BLaER1 treated with 17β-estradiol and CSF1 and Interleukin-3, amounts not matched to agents 10 nM and 100 nM (cell line): ENCODE results near the gene NLRC5.

ENCODE experiments used
- H3K27ac ChIP-seq, 11 experiments: shearing (Covaris generic); formaldehyde crosslinking; 2 replicates each; pipeline ENCODE4 v1.8.1; 2022
- H3K27me3 ChIP-seq, 11 experiments: shearing (Covaris generic); formaldehyde crosslinking; 2 replicates each; pipeline ENCODE4 v1.8.1; 2022
- H3K36me3 ChIP-seq, 11 experiments: shearing (Covaris generic); formaldehyde crosslinking; 2 replicates each; pipeline ENCODE4 v1.8.1; 2022
- H3K4me1 ChIP-seq, 10 experiments: shearing (Covaris generic); formaldehyde crosslinking; 2 replicates each; pipeline ENCODE4 v1.8.1; 2022
- H3K4me2 ChIP-seq, 11 experiments: shearing (Covaris generic); formaldehyde crosslinking; 2 replicates each; pipeline ENCODE4 v1.8.1; 2022
- H3K4me3 ChIP-seq, 10 experiments: shearing (Covaris generic); formaldehyde crosslinking; 2 replicates each; pipeline ENCODE4 v1.8.1; 2022
- H3K9ac ChIP-seq, 11 experiments: shearing (Covaris generic); formaldehyde crosslinking; 2 replicates each; pipeline ENCODE4 v1.8.1; 2022
- H3K9me3 ChIP-seq, 11 experiments: shearing (Covaris generic); formaldehyde crosslinking; replicated peaks in 1 of 11; 2 replicates each; pipeline ENCODE4 v1.8.1; 2022
- H4K20me1 ChIP-seq, 11 experiments: shearing (Covaris generic); formaldehyde crosslinking; 2 replicates each; pipeline ENCODE4 v1.8.1; 2022
- Cebpa-rat ChIP-seq, 11 experiments: shearing (Covaris generic); IDR thresholded peaks; 2 replicates each; pipeline ENCODE4 v1.8.1; 2022

NLRC5 gene

DNA sequence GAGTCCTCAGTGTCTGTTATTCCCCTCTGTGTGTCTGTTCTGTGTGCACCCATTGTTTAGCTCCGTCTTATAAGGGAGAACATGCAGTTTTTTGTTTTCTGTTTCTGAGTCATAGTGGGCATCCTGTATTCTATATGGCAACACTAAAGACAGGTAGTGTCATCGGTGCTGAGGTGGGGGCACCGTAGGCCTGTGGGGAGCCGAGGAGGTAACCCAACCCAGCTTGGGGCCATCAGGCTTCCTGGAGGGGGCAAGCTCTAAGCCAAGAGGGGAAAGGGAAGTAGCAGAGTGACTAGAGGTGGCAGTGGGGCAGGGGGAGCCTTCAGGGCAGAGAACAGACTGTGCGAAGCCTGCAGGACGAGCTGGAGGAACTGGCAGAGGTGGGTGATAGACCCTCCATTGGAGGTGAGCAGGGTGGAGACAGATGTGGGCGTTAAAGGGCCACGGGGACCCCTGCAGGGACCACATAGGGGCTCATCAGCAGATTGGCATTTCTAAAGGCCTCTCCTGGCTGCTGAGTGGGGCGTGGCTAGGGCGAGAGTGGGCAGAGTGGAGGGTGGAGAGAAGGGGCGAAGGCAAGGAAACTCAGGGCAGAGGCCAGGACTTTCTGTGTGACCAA, 139.5 kb downstream of the NLRC5 start:
- H3K36me3 ChIP-seq, result peaks cover 0 to 35% (median 20%) of the 10 kb centered on the region in 11 experiments; a peak in 17 of 22 replicates
- H3K27me3 ChIP-seq, result no peaks in the 10 kb centered on the region
- peak overlapping the region in 5 of 11 experiments; percentile 2 to 25 (median 6); a peak in 4 of 22 replicates for H3K27ac ChIP-seq
- H3K4me3 ChIP-seq, result no peak overlapping the region
- peaks cover 0 to 7% (median 0%) of the 10 kb centered on the region in 11 experiments; a peak in 2 of 22 replicates for H4K20me1 ChIP-seq
- H3K4me2 ChIP-seq, result peak overlapping the region; percentile 1 to 96 (median 47); a peak in 19 of 22 replicates
- peaks cover 0 to 4% (median 0%) of the 10 kb centered on the region in 11 experiments; a peak in 1 of 22 replicates for H3K9me3 ChIP-seq
- H3K4me1 ChIP-seq, result peaks cover 46 to 86% (median 77%) of the 10 kb centered on the region in 10 experiments
- no peak for TF ChIP-seq Cebpa-rat (IDR thresholded peaks at IDR 0.05)
- H3K9ac ChIP-seq, result peak overlapping the region in 3 of 11 experiments; percentile 10 to 24 (median 13); a peak in 3 of 22 replicates

DNA sequence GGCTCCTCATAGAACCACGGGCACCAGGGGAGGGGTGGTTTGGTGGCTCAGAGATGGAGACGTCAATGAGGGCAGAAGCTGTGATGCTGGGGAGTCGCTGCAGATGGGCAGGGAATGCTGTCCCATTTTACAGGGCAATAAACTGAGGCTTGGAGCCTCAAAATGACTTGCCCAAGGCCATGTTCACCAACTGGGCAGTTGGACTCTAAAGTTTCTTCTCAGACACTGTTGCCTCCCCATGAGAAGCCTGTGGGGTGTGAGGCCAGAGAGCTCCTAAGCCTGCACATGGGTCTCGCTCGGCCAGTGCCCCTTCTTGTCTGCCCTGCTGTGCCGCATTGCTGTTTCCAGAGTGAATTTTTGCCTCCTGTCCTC, 141.6 kb downstream of the NLRC5 start:
- peaks cover 0 to under 1% (median 0%) of the 10 kb centered on the region in 11 experiments; a peak in 1 of 22 replicates for H3K9me3 ChIP-seq
- peaks cover 0 to 8% (median 0%) of the 10 kb centered on the region in 11 experiments; a peak in 1 of 22 replicates for H4K20me1 ChIP-seq
- peak overlapping the region in 7 of 11 experiments; percentile 37 to 98 (median 79); a peak in 7 of 22 replicates for H3K4me2 ChIP-seq
- H3K27me3 ChIP-seq, result no peaks in the 10 kb centered on the region
- no peak for TF ChIP-seq Cebpa-rat (IDR thresholded peaks at IDR 0.05)
- peak overlapping the region in 2 of 11 experiments; percentile 3 to 67; a peak in 2 of 22 replicates for H3K27ac ChIP-seq
- H3K9ac ChIP-seq, result no peak overlapping the region
- peaks cover 0 to 21% (median 9%) of the 10 kb centered on the region in 11 experiments; a peak in 17 of 22 replicates for H3K36me3 ChIP-seq
- peaks cover 63 to 97% (median 87%) of the 10 kb centered on the region in 10 experiments for H3K4me1 ChIP-seq
- H3K4me3 ChIP-seq, result no peak overlapping the region

DNA sequence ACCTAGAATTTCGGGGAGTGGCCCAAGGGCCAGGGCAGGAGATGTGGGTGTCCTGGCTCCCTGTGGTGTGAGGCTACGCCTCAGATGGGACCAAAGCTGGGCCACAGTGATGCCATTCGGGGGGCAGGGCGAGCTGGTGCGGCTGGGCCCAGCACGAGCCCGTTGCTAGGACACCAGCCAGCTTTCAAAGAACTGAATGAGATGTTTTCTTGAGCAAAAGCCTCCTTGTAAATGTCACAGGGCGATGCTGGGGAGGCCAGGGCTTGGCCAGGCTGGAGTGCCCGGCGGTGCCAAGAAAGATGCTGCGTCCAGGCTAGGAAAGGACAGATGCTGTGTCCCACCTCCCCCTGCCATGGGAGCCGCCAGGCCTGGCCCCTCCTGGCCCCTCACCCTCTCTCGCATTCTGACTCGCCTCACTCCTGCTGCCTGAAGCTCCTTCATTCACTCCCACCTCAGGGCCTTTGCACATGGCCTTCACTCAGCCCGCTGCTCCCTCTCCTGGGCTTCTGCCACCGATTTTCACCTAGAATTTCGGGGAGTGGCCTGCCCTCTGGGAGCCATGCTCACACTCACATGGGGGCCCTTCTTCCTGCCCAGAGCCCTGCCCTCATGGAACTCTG, 142.1 kb downstream of the NLRC5 start:
- TF ChIP-seq Cebpa-rat (IDR thresholded peaks at IDR 0.05), result no peak
- H3K4me3 ChIP-seq, result no peak overlapping the region
- no peaks in the 10 kb centered on the region for H3K9me3 ChIP-seq
- H3K27me3 ChIP-seq, result no peaks in the 10 kb centered on the region
- H3K36me3 ChIP-seq, result peaks cover 0 to 16% (median 5%) of the 10 kb centered on the region in 11 experiments; a peak in 12 of 22 replicates
- peaks cover 68 to 97% (median 90%) of the 10 kb centered on the region in 10 experiments for H3K4me1 ChIP-seq
- H3K9ac ChIP-seq, result peak overlapping the region in 2 of 11 experiments; percentile 4 to 42; a peak in 2 of 22 replicates
- H3K4me2 ChIP-seq, result peak overlapping the region; percentile 64 to 98 (median 87); a peak in 18 of 22 replicates
- H4K20me1 ChIP-seq, result peaks cover 0 to 8% (median 0%) of the 10 kb centered on the region in 11 experiments; a peak in 1 of 22 replicates
- H3K27ac ChIP-seq, result peak overlapping the region in 6 of 11 experiments; percentile 53 to 67 (median 62); a peak in 7 of 22 replicates

DNA sequence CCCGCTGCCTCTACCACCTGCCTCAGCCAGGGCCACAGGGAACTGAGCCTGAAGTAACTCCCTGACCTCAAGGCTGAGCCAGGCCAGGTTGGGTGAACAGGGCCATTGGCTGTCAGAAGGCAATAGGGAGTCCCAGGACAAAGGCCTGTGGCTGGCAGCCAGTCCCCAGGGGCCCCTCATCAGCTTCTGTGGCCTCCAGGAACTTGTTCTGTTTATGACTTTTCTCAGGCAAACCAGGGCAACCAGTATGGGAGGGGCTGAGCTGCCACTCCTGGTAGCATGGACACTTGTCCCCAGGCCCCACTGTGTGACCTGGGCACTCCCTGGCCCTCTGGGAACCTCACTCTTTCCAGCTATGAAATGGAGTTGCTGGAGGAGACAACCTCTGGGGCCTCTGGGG, 143.1 kb downstream of the NLRC5 start:
- Histone ChIP-seq H3K36me3 (peaks cover 0 to 10% (median 2%) of the 10 kb centered on the region in 11 experiments; a peak in 6 of 22 replicates), H3K4me2 (peak overlapping the region; percentile 64 to 98 (median 87)), H3K27me3 (no peaks in the 10 kb centered on the region), H3K4me1 (peaks cover 78 to 100% (median 95%) of the 10 kb centered on the region in 10 experiments), H3K9ac (peak overlapping the region; percentile 2 to 74 (median 41); a peak in 15 of 22 replicates), H3K9me3 (no peaks in the 10 kb centered on the region), H3K4me3 (peak overlapping the region in 2 of 10 experiments; percentile 35 to 39; a peak in 4 of 20 replicates), H3K27ac (peak overlapping the region in 10 of 11 experiments; percentile 12 to 67 (median 56); a peak in 19 of 22 replicates), H4K20me1 (peaks cover 0 to 8% (median 0%) of the 10 kb centered on the region in 11 experiments; a peak in 1 of 22 replicates)
- no peak for TF ChIP-seq Cebpa-rat (IDR thresholded peaks at IDR 0.05)

DNA sequence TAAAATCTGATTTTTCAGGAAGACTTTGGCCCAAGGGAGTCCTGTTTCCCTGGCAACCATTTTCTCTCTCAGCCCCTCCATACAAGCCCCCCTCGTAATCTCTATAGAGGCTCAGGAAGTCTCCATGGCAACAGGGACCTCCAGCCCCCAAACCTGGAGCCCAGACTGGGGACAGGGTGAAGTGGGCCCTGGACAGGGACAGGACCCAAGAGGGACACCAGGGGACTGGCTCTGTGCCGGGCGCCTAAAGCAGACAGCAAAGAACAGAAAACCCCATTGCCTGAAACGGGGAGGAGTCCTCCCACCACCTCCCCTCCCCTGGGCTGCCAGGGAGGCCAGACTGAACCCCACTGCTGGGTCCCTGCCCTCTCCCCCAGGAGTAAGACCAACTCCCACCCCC, 143.7 kb downstream of the NLRC5 start:
- peaks cover 0 to 8% (median 0%) of the 10 kb centered on the region in 11 experiments; a peak in 1 of 22 replicates for H4K20me1 ChIP-seq
- peak overlapping the region in 2 of 10 experiments; percentile 35 to 39; a peak in 4 of 20 replicates for H3K4me3 ChIP-seq
- H3K9me3 ChIP-seq, result no peaks in the 10 kb centered on the region
- peak overlapping the region; percentile 2 to 74 (median 41); a peak in 13 of 22 replicates for H3K9ac ChIP-seq
- peaks cover 84 to 100% (median 95%) of the 10 kb centered on the region in 10 experiments for H3K4me1 ChIP-seq
- peak overlapping the region; percentile 64 to 98 (median 87) for H3K4me2 ChIP-seq
- TF ChIP-seq Cebpa-rat (IDR thresholded peaks at IDR 0.05), result no peak
- no peaks in the 10 kb centered on the region for H3K27me3 ChIP-seq
- H3K27ac ChIP-seq, result peak overlapping the region in 10 of 11 experiments; percentile 12 to 67 (median 56); a peak in 19 of 22 replicates
- H3K36me3 ChIP-seq, result peaks cover 0 to 10% (median 0%) of the 10 kb centered on the region in 11 experiments; a peak in 6 of 22 replicates
